H9 (cell line): ENCODE results near the gene NALCN. TPM values are rescaled to one million over a fixed set of nuclear protein-coding genes. Genes with fewer than 3 reads are reported as not detected.

Source experiments
- DNase-seq: peaks from one replicate; pipeline ENCODE4 v3.0.0-alpha.2; 2017
- H2AFZ ChIP-seq: one replicate; pipeline ENCODE4 v1.6.1; 2013; ENCODE audit warnings: mild to moderate bottlenecking, low read length, control low read depth, moderate library complexity
- H2AK5ac ChIP-seq: 2 replicates; pipeline ENCODE4 v1.6.1; 2013; ENCODE audit warnings: low read length, control low read depth, mixed read lengths; ENCODE audit not compliant: insufficient read length
- H2BK120ac ChIP-seq: one replicate; pipeline ENCODE4 v1.6.1; 2013; ENCODE audit warnings: low read depth, mild to moderate bottlenecking, low read length, control low read depth, inconsistent platforms; ENCODE audit not compliant: poor library complexity, severe bottlenecking
- H2BK12ac ChIP-seq: 2 replicates; pipeline ENCODE4 v1.6.1; 2013; ENCODE audit warnings: low read length, control low read depth, mixed read lengths, low read depth; ENCODE audit not compliant: insufficient read length
- H2BK15ac ChIP-seq: 2 replicates; pipeline ENCODE4 v1.6.1; 2013; ENCODE audit warnings: low read depth, low read length, control low read depth
- H2BK20ac ChIP-seq: one replicate; pipeline ENCODE4 v1.6.1; 2013; ENCODE audit warnings: low read depth, mild to moderate bottlenecking, low read length, control low read depth, inconsistent platforms; ENCODE audit not compliant: poor library complexity, severe bottlenecking
- H2BK5ac ChIP-seq: 2 replicates; pipeline ENCODE4 v1.6.1; 2013; ENCODE audit warnings: low read length, control low read depth, mixed read lengths; ENCODE audit not compliant: insufficient read length
- H3K14ac ChIP-seq: 2 replicates; pipeline ENCODE4 v1.6.1; 2013; ENCODE audit warnings: low read length, control low read depth; ENCODE audit not compliant: insufficient read depth
- H3K18ac ChIP-seq: 2 replicates; pipeline ENCODE4 v1.6.1; 2013; ENCODE audit warnings: low read depth, mild to moderate bottlenecking, mixed read lengths, low read length, control low read depth; ENCODE audit not compliant: insufficient read length
- H3K23ac ChIP-seq: 2 replicates; pipeline ENCODE4 v1.6.1; 2013; ENCODE audit warnings: low read length, control low read depth, mixed read lengths, low read depth; ENCODE audit not compliant: insufficient read length
- H3K23me2 ChIP-seq: 2 replicates; pipeline ENCODE4 v1.6.1; 2013; ENCODE audit warnings: low read depth, mild to moderate bottlenecking, mixed read lengths, low read length, control low read depth; ENCODE audit not compliant: insufficient read length, poor library complexity, severe bottlenecking
- H3K27ac ChIP-seq: 2 replicates; pipeline ENCODE4 v1.5.1; 2013; ENCODE audit warnings: low read length, control low read depth, mixed read lengths, low read depth; ENCODE audit not compliant: insufficient read length
- H3K27me3 ChIP-seq: 2 replicates; pipeline ENCODE4 v1.6.1; 2013; ENCODE audit warnings: low read length, control low read depth, inconsistent platforms; ENCODE audit not compliant: insufficient read depth
- H3K4ac ChIP-seq: 2 replicates; pipeline ENCODE4 v1.6.1; 2013; ENCODE audit warnings: low read depth, mild to moderate bottlenecking, control low read depth, inconsistent platforms, low read length, moderate library complexity
- H3K4me1 ChIP-seq: 2 replicates; pipeline ENCODE4 v1.6.1; 2013; ENCODE audit warnings: low read length, control low read depth, inconsistent platforms; ENCODE audit not compliant: insufficient read depth
- H3K4me2 ChIP-seq: 2 replicates; pipeline ENCODE4 v1.6.1; 2013; ENCODE audit warnings: low read length, control low read depth, mixed read lengths; ENCODE audit not compliant: insufficient read length, insufficient read depth
- H3K56ac ChIP-seq: 2 replicates; pipeline ENCODE4 v1.6.1; 2013; ENCODE audit warnings: low read depth, mild to moderate bottlenecking, mixed read lengths, low read length, control low read depth; ENCODE audit not compliant: insufficient read length
- H3K79me1 ChIP-seq: 2 replicates; pipeline ENCODE4 v1.6.1; 2013; ENCODE audit warnings: low read depth, mild to moderate bottlenecking, moderate library complexity, low read length, control low read depth, inconsistent platforms; ENCODE audit not compliant: insufficient read depth, poor library complexity, severe bottlenecking
- H3K79me2 ChIP-seq: 2 replicates; pipeline ENCODE4 v1.6.1; 2013; ENCODE audit warnings: low read length, control low read depth, inconsistent platforms; ENCODE audit not compliant: insufficient read depth
- H3K9ac ChIP-seq: 2 replicates; pipeline ENCODE4 v1.6.1; 2013; ENCODE audit warnings: low read length, control low read depth, mixed read lengths; ENCODE audit not compliant: insufficient read length; ENCODE audit errors: extremely low read depth
- H3K9me3 ChIP-seq: one replicate; pipeline ENCODE4 v1.6.1; 2013; ENCODE audit warnings: low read depth, low read length, inconsistent platforms; ENCODE audit not compliant: control insufficient read depth
- H3T11ph ChIP-seq: one replicate; pipeline ENCODE4 v1.6.1; 2013; ENCODE audit warnings: mild to moderate bottlenecking, low read length, control low read depth, inconsistent platforms
- H4K20me1 ChIP-seq: one replicate; pipeline ENCODE4 v1.6.1; 2013; ENCODE audit not compliant: control insufficient read depth, insufficient read length, insufficient read depth
- H4K5ac ChIP-seq: 2 replicates; pipeline ENCODE4 v1.6.1; 2013; ENCODE audit warnings: low read depth, mild to moderate bottlenecking, mixed read lengths, low read length, control low read depth; ENCODE audit not compliant: insufficient read length
- H4K8ac ChIP-seq: replicated peaks from 2 replicates; pipeline ENCODE4 v1.6.1; 2013; ENCODE audit warnings: low read length, control low read depth, mixed read lengths, low read depth; ENCODE audit not compliant: insufficient read length
- H4K91ac ChIP-seq: 2 replicates; pipeline ENCODE4 v1.6.1; 2013; ENCODE audit warnings: low read depth, mild to moderate bottlenecking, moderate library complexity, mixed read lengths, low read length, control low read depth; ENCODE audit not compliant: insufficient read length
- H3K27ac Mint-ChIP-seq, 3 experiments: 2 replicates in 2 of 3; 3 replicates in 1 of 3; pipeline ENCODE4 v1.8.0; 2020 to 2021; ENCODE audit warnings: mixed read lengths in 3 of 3, mild to moderate bottlenecking in 1 of 3, moderate library complexity in 1 of 3
- H3K27me3 Mint-ChIP-seq: 2 replicates; pipeline ENCODE4 v1.8.0; 2021; ENCODE audit warnings: low read depth, mild to moderate bottlenecking, moderate library complexity, mixed read lengths
- H3K36me3 Mint-ChIP-seq, 3 experiments: 2 replicates in 2 of 3; 3 replicates in 1 of 3; pipeline ENCODE4 v1.8.0; 2020 to 2021; ENCODE audit warnings: low read depth in 3 of 3, mixed read lengths in 3 of 3; ENCODE audit not compliant: insufficient read depth in 1 of 3
- H3K4me1 Mint-ChIP-seq, 2 experiments: 2 replicates each; pipeline ENCODE4 v1.8.0; 2020; ENCODE audit warnings: mixed read lengths in 2 of 2
- H3K4me3 Mint-ChIP-seq, 2 experiments: 2 replicates in 1 of 2; 3 replicates in 1 of 2; pipeline ENCODE4 v1.8.0; 2020 to 2021; ENCODE audit warnings: mild to moderate bottlenecking in 2 of 2, mixed read lengths in 2 of 2, moderate library complexity in 1 of 2
- H3K9me3 Mint-ChIP-seq, 2 experiments: 2 replicates in 1 of 2; 3 replicates in 1 of 2; pipeline ENCODE4 v1.8.0; 2020; ENCODE audit warnings: mild to moderate bottlenecking in 2 of 2, mixed read lengths in 2 of 2, moderate library complexity in 1 of 2
- WGBS: extraction: QIAGEN DNeasy Blood & Tissue Kit; methylation state at CpG from one replicate; pipeline ENCODE4 v1.1.7; 2013; ENCODE audit warnings: missing lambda C conversion rate, low lambda C conversion rate, mixed read lengths; ENCODE audit not compliant: insufficient read length; ENCODE audit errors: extremely low coverage; 5-methylcytosine and 5-hydroxymethylcytosine counted together
- total RNA-seq: library from RNA; stranded (reverse); gene quantifications from 2 replicates; pipeline ENCODE4 v1.2.1, GENCODE V29; 2021
- TF ChIP-seq, protein P1 (sequence below): fragments of 200-600 bp; sonication (generic); conservative IDR thresholded peaks from 3 replicates; pipeline ENCODE4 v1.8.0; 2021; ENCODE audit warnings: antibody characterized with exemption, mild to moderate bottlenecking

Gene NALCN
- total RNA-seq, 1 experiment from 2014 or later = 0.09 TPM

DNA sequence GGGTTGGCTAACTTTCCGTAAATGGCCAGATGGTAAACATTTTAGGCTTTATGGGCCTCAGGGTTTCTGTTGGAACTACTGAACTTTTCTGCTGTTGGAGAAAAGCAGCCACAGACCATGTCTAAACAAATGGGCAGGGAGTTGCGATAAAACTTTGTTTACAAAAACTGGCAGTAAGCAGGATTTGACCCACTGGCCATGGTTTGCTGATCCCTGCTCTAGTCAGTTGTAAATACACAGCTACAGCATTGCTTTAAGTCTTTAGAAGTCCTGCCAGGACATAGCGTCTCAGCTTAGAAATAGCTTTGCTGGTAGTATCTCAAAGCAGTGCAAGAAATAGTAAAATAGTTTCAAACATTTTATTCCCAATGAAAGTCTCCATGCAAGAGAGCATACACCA, 88.4 kb downstream of the NALCN start:
- Histone ChIP-seq H3K79me1 (no peaks in the 10 kb centered on the region), H4K20me1 (no peaks in the 10 kb centered on the region), H3K23ac (no peak overlapping the region), H3K23me2 (no peaks in the 10 kb centered on the region), H3K9ac (no peak overlapping the region), H3K9me3 (no peaks in the 10 kb centered on the region), H2BK15ac (no peak overlapping the region), H4K5ac (no peak overlapping the region), H2BK120ac (no peak overlapping the region), H2BK5ac (no peak overlapping the region), H3K4me2 (no peak overlapping the region), H3K79me2 (no peaks in the 10 kb centered on the region), H3K14ac (no peak overlapping the region), H3K4ac (no peak overlapping the region), H3K27ac (no peak overlapping the region), H3K56ac (no peak overlapping the region), H4K91ac (no peak overlapping the region), H2BK12ac (no peak overlapping the region), H2BK20ac (no peak overlapping the region), H4K8ac (no peak overlapping the region), H2AFZ (no peak overlapping the region), H2AK5ac (no peak overlapping the region), H3T11ph (no peak overlapping the region), H3K18ac (no peak overlapping the region), H3K27me3 (no peaks in the 10 kb centered on the region), H3K4me1 (no peaks in the 10 kb centered on the region)
- H3K9me3 Mint-ChIP-seq = no peaks in the 10 kb centered on the region
- TF ChIP-seq, protein P1, sequence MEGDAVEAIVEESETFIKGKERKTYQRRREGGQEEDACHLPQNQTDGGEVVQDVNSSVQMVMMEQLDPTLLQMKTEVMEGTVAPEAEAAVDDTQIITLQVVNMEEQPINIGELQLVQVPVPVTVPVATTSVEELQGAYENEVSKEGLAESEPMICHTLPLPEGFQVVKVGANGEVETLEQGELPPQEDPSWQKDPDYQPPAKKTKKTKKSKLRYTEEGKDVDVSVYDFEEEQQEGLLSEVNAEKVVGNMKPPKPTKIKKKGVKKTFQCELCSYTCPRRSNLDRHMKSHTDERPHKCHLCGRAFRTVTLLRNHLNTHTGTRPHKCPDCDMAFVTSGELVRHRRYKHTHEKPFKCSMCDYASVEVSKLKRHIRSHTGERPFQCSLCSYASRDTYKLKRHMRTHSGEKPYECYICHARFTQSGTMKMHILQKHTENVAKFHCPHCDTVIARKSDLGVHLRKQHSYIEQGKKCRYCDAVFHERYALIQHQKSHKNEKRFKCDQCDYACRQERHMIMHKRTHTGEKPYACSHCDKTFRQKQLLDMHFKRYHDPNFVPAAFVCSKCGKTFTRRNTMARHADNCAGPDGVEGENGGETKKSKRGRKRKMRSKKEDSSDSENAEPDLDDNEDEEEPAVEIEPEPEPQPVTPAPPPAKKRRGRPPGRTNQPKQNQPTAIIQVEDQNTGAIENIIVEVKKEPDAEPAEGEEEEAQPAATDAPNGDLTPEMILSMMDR = no peak
- no CpG with 5 or more reads among the region's 3 CpGs for WGBS
- H3K4me1 Mint-ChIP-seq = peaks cover 3 to 4% of the 10 kb centered on the region in 2 experiments
- no peaks in the 10 kb centered on the region for H3K27me3 Mint-ChIP-seq
- DNase-seq = no peak
- H3K4me3 Mint-ChIP-seq = no peak overlapping the region
- no peaks in the 10 kb centered on the region for H3K36me3 Mint-ChIP-seq
- no peak overlapping the region for H3K27ac Mint-ChIP-seq
